OCI-LY3 (cell line): ENCODE measurements around the gene GFPT1.
A peak's percentile ranks its signal among the peaks of the same experiment; 100 is the strongest.

Experiments
- H2AFZ ChIP-seq: fragments of 200-600, 300-600 bp; shearing (Covaris generic); 2 replicates; pipeline ENCODE4 v1.6.0; 2014; ENCODE audit warnings: antibody characterized with exemption, low read depth, low read length
- H3K27ac ChIP-seq: fragments of 200-600, 300-600 bp; sonication (generic); 2 replicates; pipeline ENCODE4 v1.5.1; 2014; ENCODE audit warnings: mild to moderate bottlenecking, low read length, moderate library complexity, mixed read lengths
- H3K27me3 ChIP-seq: fragments of 200-600, 300-600 bp; sonication (generic); 2 replicates; pipeline ENCODE4 v1.6.1; 2014; ENCODE audit warnings: low read depth, low read length, mixed read lengths
- H3K36me3 ChIP-seq: fragments of 200-600, 300-600 bp; sonication (generic); replicated peaks from 2 replicates; pipeline ENCODE3; 2014; ENCODE audit warnings: low read depth, low read length, mixed read lengths
- H3K4me1 ChIP-seq: fragments of 300-600, 200-600 bp; sonication (generic); 2 replicates; pipeline ENCODE4 v1.6.1; 2014; ENCODE audit warnings: low read length, mixed read lengths
- H3K4me2 ChIP-seq: fragments of 200-600, 300-600 bp; sonication (generic); 2 replicates; pipeline ENCODE4 v1.6.1; 2014; ENCODE audit warnings: low read length, mixed read lengths
- H3K4me3 ChIP-seq: fragments of 300-600, 200-600 bp; sonication (generic); 2 replicates; pipeline ENCODE4 v1.5.1; 2014; ENCODE audit warnings: antibody characterized with exemption, mild to moderate bottlenecking, low read length, moderate library complexity
- H3K79me2 ChIP-seq: fragments of 300-600, 200-600 bp; shearing (Covaris generic); 2 replicates; pipeline ENCODE4 v1.6.1; 2014; ENCODE audit warnings: mild to moderate bottlenecking, low read length, mixed read lengths
- H3K9ac ChIP-seq: fragments of 300-600, 200-600 bp; shearing (Covaris generic); 2 replicates; pipeline ENCODE4 v1.6.0; 2014; ENCODE audit warnings: mild to moderate bottlenecking, low read length, moderate library complexity
- H3K9me3 ChIP-seq: fragments of 200-600, 300-600 bp; shearing (Covaris generic); 2 replicates; pipeline ENCODE4 v1.6.1; 2014; ENCODE audit warnings: low read length, mixed read lengths; ENCODE audit not compliant: insufficient read depth
- H4K20me1 ChIP-seq: fragments of 200-600, 300-600 bp; sonication (generic); 2 replicates; pipeline ENCODE4 v1.6.1; 2016; ENCODE audit warnings: low read length, mixed read lengths; ENCODE audit not compliant: insufficient read depth
- CTCF ChIP-seq: fragments of 200-600, 300-600 bp; sonication (generic); IDR thresholded peaks from 2 replicates; pipeline ENCODE4 v1.5.1; 2014; ENCODE audit warnings: antibody characterized with exemption, low read length, low read depth
- EZH2phosphoT487 ChIP-seq: fragments of 200-600 bp; shearing (Covaris generic); IDR thresholded peaks from 2 replicates; pipeline ENCODE4 v1.6.1; 2018; ENCODE audit warnings: antibody characterized with exemption, mixed run types, low read depth

The GFPT1 gene

GRCh38 chr2:69386789-69387734 lies at the start of gene GFPT1:
GFPT1 (minus strand) TSS chr2:69387227; CDS start chr2:69387071, 156 bp downstream.
- Histone ChIP-seq H3K4me3 (peak within 1 kb of the TSS; percentile 80), H2AFZ (peak within 1 kb of the TSS; percentile 35), H3K36me3 (no peaks in the 10 kb centered on the region), H3K4me1 (peaks cover 32% of the 10 kb centered on the region), H3K4me2 (peak within 1 kb of the TSS; percentile 95), H3K27me3 (no peaks in the 10 kb centered on the region), H3K9ac (peak within 1 kb of the TSS; percentile 85), H3K9me3 (no peaks in the 10 kb centered on the region), H3K27ac (peak within 1 kb of the TSS; percentile 42), H4K20me1 (peaks cover 22% of the 10 kb centered on the region), H3K79me2 (peaks cover 47% of the 10 kb centered on the region)
- TF ChIP-seq EZH2phosphoT487 (no peak), CTCF (no peak)

GRCh38 chr2:69436596-69436937 lies 49.5 kb upstream of the GFPT1 start:
- Histone ChIP-seq H2AFZ (peak overlapping the region; percentile 73), H3K27me3 (no peaks in the 10 kb centered on the region), H3K4me3 (peak overlapping the region; percentile 82), H3K9me3 (no peaks in the 10 kb centered on the region), H3K36me3 (no peaks in the 10 kb centered on the region), H3K79me2 (peaks cover 9% of the 10 kb centered on the region; the same call in 1 of the 2 replicates), H3K4me1 (peaks cover 17% of the 10 kb centered on the region), H3K27ac (peak overlapping the region; percentile 66), H3K4me2 (peak overlapping the region; percentile 77), H3K9ac (peak overlapping the region; percentile 72), H4K20me1 (no peaks in the 10 kb centered on the region)
- TF ChIP-seq EZH2phosphoT487 (no peak), CTCF (no peak)

GRCh38 chr2:69434753-69435152 lies 47.7 kb upstream of the GFPT1 start:
- TF ChIP-seq CTCF (no peak), EZH2phosphoT487 (no peak)
- Histone ChIP-seq H2AFZ (no peak overlapping the region), H4K20me1 (no peaks in the 10 kb centered on the region), H3K36me3 (no peaks in the 10 kb centered on the region), H3K9me3 (no peaks in the 10 kb centered on the region), H3K9ac (no peak overlapping the region), H3K27ac (no peak overlapping the region), H3K4me3 (no peak overlapping the region), H3K79me2 (peaks cover 9% of the 10 kb centered on the region; the same call in 1 of the 2 replicates), H3K4me1 (peaks cover 17% of the 10 kb centered on the region), H3K27me3 (no peaks in the 10 kb centered on the region), H3K4me2 (no peak overlapping the region)

GRCh38 chr2:69429491-69430183 lies 42.6 kb upstream of the GFPT1 start:
- no peak overlapping the region for H3K4me3 ChIP-seq
- H3K9ac ChIP-seq: no peak overlapping the region
- no peaks in the 10 kb centered on the region for H3K36me3 ChIP-seq
- no peak overlapping the region for H3K4me2 ChIP-seq
- no peaks in the 10 kb centered on the region for H3K27me3 ChIP-seq
- H3K9me3 ChIP-seq: no peaks in the 10 kb centered on the region
- H3K79me2 ChIP-seq: no peaks in the 10 kb centered on the region
- no peak overlapping the region for H3K27ac ChIP-seq
- TF ChIP-seq EZH2phosphoT487 (no peak), CTCF (no peak)
- H4K20me1 ChIP-seq: no peaks in the 10 kb centered on the region
- H3K4me1 ChIP-seq: no peaks in the 10 kb centered on the region
- no peak overlapping the region for H2AFZ ChIP-seq
